ENCODE measurements around the gene SPDYC. TPM values are rescaled to one million over a fixed set of nuclear protein-coding genes. Genes with fewer than 3 reads are reported as not detected.

The SPDYC gene
- total and polyA plus RNA-seq, 2 experiments from 2014 or later, result 0.27 TPM; not detected in 1

DNA sequence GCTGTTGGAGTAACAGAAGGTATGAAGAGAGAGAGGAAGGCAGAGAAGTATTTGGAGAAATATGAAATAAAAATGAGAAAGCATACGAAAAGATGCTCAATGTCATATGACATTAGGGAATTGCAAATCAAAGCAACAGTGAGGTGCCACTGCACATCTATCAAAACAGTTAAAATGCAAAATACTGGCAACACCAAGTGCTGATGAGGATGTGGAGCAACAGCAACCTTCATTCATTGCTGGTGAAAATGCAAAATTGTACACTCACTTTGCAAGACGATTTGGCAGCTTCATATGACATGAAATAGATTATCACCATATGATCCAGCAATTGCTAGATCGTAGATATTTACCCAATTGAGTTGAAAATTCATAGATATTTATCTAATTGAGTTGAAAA is 9.4 kb upstream of the SPDYC start:
- Mint-ChIP-seq H3K9me3 (no peaks in the 10 kb centered on the region), H3K27me3 (ENCODE audit: insufficient read depth, low read depth, poor library complexity) (peaks cover 3% of the 10 kb centered on the region), H3K27ac (no peak overlapping the region), H3K4me3 (no peak overlapping the region), H3K36me3 (ENCODE audit: low read depth) (no peaks in the 10 kb centered on the region), H3K4me1 (peaks cover 2% of the 10 kb centered on the region; the same call in 2 of the 3 replicates)
- Histone ChIP-seq H3K9me2 (ENCODE audit: insufficient read depth) (no peaks in the 10 kb centered on the region), H3K27ac (ENCODE audit: low read depth) (no peak overlapping the region), H3K4me3 (no peak overlapping the region), H3K36me3 (ENCODE audit: insufficient read depth) (no peaks in the 10 kb centered on the region), H4K20me1 (replicated peaks; ENCODE audit: insufficient read depth) (no peaks in the 10 kb centered on the region), H3F3A (replicated peaks; ENCODE audit: low read depth) (no peaks in the 10 kb centered on the region), H2AFZ (no peak overlapping the region), H3K79me2 (replicated peaks; ENCODE audit: insufficient read depth) (no peaks in the 10 kb centered on the region), H3K4me1 (ENCODE audit: insufficient read depth) (no peaks in the 10 kb centered on the region), H3K4me2 (no peak overlapping the region), H3K27me3 (ENCODE audit: insufficient read depth) (no peaks in the 10 kb centered on the region)
- ATAC-seq, result no peak
- TF ChIP-seq ZNF331 (CRISPR knock-in tag; IDR thresholded peaks at IDR 0.05; ENCODE audit: low read depth) (no peak), POLR2AphosphoS5 (IDR thresholded peaks at IDR 0.05; ENCODE audit: low read depth) (no peak), EZH2 (IDR thresholded peaks at IDR 0.05; ENCODE audit: low read depth, unreplicated experiment) (no peak), NANOG (IDR thresholded peaks at IDR 0.05; ENCODE audit: borderline replicate concordance) (no peak), ZNF114 (CRISPR knock-in tag; IDR thresholded peaks at IDR 0.05) (no peak), JUNB (IDR thresholded peaks at IDR 0.05; ENCODE audit: unreplicated experiment) (no peak), STAT1 (IDR thresholded peaks at IDR 0.05; ENCODE audit: unreplicated experiment) (no peak), EZH2phosphoT487 (IDR thresholded peaks at IDR 0.05; ENCODE audit: unreplicated experiment) (no peak), CREB1 (CRISPR knock-in tag; IDR thresholded peaks at IDR 0.05; ENCODE audit: low read depth) (no peak)
- TF ChIP-seq, protein P1, sequence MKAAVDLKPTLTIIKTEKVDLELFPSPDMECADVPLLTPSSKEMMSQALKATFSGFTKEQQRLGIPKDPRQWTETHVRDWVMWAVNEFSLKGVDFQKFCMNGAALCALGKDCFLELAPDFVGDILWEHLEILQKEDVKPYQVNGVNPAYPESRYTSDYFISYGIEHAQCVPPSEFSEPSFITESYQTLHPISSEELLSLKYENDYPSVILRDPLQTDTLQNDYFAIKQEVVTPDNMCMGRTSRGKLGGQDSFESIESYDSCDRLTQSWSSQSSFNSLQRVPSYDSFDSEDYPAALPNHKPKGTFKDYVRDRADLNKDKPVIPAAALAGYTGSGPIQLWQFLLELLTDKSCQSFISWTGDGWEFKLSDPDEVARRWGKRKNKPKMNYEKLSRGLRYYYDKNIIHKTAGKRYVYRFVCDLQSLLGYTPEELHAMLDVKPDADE (IDR thresholded peaks at IDR 0.05), result no peak
- TF ChIP-seq, protein P2, sequence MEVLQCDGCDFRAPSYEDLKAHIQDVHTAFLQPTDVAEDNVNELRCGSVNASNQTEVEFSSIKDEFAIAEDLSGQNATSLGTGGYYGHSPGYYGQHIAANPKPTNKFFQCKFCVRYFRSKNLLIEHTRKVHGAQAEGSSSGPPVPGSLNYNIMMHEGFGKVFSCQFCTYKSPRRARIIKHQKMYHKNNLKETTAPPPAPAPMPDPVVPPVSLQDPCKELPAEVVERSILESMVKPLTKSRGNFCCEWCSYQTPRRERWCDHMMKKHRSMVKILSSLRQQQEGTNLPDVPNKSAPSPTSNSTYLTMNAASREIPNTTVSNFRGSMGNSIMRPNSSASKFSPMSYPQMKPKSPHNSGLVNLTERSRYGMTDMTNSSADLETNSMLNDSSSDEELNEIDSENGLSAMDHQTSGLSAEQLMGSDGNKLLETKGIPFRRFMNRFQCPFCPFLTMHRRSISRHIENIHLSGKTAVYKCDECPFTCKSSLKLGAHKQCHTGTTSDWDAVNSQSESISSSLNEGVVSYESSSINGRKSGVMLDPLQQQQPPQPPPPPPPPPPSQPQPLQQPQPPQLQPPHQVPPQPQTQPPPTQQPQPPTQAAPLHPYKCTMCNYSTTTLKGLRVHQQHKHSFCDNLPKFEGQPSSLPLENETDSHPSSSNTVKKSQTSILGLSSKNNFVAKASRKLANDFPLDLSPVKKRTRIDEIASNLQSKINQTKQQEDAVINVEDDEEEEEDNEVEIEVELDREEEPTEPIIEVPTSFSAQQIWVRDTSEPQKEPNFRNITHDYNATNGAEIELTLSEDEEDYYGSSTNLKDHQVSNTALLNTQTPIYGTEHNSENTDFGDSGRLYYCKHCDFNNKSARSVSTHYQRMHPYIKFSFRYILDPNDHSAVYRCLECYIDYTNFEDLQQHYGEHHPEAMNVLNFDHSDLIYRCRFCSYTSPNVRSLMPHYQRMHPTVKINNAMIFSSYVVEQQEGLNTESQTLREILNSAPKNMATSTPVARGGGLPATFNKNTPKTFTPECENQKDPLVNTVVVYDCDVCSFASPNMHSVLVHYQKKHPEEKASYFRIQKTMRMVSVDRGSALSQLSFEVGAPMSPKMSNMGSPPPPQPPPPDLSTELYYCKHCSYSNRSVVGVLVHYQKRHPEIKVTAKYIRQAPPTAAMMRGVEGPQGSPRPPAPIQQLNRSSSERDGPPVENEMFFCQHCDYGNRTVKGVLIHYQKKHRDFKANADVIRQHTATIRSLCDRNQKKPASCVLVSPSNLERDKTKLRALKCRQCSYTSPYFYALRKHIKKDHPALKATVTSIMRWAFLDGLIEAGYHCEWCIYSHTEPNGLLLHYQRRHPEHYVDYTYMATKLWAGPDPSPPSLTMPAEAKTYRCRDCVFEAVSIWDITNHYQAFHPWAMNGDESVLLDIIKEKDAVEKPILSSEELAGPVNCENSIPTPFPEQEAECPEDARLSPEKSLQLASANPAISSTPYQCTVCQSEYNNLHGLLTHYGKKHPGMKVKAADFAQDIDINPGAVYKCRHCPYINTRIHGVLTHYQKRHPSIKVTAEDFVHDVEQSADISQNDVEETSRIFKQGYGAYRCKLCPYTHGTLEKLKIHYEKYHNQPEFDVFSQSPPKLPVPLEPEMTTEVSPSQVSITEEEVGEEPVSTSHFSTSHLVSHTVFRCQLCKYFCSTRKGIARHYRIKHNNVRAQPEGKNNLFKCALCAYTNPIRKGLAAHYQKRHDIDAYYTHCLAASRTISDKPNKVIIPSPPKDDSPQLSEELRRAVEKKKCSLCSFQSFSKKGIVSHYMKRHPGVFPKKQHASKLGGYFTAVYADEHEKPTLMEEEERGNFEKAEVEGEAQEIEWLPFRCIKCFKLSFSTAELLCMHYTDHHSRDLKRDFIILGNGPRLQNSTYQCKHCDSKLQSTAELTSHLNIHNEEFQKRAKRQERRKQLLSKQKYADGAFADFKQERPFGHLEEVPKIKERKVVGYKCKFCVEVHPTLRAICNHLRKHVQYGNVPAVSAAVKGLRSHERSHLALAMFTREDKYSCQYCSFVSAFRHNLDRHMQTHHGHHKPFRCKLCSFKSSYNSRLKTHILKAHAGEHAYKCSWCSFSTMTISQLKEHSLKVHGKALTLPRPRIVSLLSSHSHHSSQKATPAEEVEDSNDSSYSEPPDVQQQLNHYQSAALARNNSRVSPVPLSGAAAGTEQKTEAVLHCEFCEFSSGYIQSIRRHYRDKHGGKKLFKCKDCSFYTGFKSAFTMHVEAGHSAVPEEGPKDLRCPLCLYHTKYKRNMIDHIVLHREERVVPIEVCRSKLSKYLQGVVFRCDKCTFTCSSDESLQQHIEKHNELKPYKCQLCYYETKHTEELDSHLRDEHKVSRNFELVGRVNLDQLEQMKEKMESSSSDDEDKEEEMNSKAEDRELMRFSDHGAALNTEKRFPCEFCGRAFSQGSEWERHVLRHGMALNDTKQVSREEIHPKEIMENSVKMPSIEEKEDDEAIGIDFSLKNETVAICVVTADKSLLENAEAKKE (CRISPR knock-in tag; IDR thresholded peaks at IDR 0.05), result no peak
- TF ChIP-seq, protein P3, sequence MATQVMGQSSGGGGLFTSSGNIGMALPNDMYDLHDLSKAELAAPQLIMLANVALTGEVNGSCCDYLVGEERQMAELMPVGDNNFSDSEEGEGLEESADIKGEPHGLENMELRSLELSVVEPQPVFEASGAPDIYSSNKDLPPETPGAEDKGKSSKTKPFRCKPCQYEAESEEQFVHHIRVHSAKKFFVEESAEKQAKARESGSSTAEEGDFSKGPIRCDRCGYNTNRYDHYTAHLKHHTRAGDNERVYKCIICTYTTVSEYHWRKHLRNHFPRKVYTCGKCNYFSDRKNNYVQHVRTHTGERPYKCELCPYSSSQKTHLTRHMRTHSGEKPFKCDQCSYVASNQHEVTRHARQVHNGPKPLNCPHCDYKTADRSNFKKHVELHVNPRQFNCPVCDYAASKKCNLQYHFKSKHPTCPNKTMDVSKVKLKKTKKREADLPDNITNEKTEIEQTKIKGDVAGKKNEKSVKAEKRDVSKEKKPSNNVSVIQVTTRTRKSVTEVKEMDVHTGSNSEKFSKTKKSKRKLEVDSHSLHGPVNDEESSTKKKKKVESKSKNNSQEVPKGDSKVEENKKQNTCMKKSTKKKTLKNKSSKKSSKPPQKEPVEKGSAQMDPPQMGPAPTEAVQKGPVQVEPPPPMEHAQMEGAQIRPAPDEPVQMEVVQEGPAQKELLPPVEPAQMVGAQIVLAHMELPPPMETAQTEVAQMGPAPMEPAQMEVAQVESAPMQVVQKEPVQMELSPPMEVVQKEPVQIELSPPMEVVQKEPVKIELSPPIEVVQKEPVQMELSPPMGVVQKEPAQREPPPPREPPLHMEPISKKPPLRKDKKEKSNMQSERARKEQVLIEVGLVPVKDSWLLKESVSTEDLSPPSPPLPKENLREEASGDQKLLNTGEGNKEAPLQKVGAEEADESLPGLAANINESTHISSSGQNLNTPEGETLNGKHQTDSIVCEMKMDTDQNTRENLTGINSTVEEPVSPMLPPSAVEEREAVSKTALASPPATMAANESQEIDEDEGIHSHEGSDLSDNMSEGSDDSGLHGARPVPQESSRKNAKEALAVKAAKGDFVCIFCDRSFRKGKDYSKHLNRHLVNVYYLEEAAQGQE (IDR thresholded peaks at IDR 0.05; ENCODE audit: unreplicated experiment), result no peak
- TF ChIP-seq, protein P4, sequence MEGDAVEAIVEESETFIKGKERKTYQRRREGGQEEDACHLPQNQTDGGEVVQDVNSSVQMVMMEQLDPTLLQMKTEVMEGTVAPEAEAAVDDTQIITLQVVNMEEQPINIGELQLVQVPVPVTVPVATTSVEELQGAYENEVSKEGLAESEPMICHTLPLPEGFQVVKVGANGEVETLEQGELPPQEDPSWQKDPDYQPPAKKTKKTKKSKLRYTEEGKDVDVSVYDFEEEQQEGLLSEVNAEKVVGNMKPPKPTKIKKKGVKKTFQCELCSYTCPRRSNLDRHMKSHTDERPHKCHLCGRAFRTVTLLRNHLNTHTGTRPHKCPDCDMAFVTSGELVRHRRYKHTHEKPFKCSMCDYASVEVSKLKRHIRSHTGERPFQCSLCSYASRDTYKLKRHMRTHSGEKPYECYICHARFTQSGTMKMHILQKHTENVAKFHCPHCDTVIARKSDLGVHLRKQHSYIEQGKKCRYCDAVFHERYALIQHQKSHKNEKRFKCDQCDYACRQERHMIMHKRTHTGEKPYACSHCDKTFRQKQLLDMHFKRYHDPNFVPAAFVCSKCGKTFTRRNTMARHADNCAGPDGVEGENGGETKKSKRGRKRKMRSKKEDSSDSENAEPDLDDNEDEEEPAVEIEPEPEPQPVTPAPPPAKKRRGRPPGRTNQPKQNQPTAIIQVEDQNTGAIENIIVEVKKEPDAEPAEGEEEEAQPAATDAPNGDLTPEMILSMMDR (conservative IDR thresholded peaks at IDR 0.05; ENCODE audit: low read depth in 2 of 2), result no peak
- DNase-seq (ENCODE audit: low spot score), result no peak
